ENCODE data around the gene GUCD1. TPM values are rescaled to one million over a fixed set of nuclear protein-coding genes. Genes with fewer than 3 reads are reported as not detected.
"Not testable (repeated sequence)": the region's sequence is repeated elsewhere in the genome, so short reads cannot be mapped to it uniquely, and the experiment has no call there.

The GUCD1 gene
- total and polyA plus RNA-seq, 7 donors = 85.6 to 301 (median 98.6) TPM

DNA sequence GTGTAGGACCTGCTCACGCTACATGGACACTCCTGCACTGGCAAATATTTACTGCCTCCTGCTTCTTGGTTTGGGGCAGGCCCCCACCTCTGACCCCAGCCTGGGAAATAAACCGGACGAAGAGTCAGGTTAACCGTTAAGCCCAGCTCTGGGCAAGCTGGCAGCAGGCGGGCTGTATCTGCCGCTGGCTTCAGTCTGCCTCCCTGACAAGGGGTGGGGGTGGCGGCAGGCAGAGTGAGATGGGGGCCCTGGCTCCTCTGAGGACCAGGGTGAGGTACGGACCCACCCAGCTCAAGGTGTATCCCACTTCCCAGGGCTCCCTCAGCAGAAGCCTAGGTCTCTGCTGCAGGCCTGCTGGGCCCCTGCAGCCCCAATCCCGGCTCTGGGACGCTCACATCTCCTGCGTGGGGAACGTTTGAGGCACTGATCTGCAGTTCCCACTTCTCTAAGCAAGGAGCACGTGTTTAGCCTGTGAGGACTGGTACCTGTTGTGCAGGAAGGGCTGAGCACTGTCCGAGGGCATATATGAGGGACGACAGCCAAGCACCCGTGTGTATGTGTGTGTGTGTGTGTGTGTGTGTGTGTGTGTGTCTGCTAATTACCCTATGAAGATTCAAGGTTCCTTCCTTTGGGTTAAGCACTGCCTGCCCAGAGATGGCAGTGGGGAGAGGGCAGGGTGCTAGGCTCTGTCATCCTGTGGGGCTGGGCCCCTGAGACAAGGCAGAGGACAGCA is 39.1 kb upstream of the GUCD1 start:
- peaks cover 0 to 21% (median 12%) of the 10 kb centered on the region in 4 donors for H3K4me1 ChIP-seq
- H3K27me3 ChIP-seq = no peaks in the 10 kb centered on the region
- no peaks in the 10 kb centered on the region for H3K9me3 ChIP-seq
- peak overlapping the region; percentile 79 to 88 (median 84) for H3K27ac ChIP-seq
- WGBS, 2 donors = 34 to 72% methylated on average over 16 of the region's 16 CpGs
- H3K36me3 ChIP-seq = peaks cover 0 to 7% (median 5%) of the 10 kb centered on the region in 4 donors
- intact Hi-C loops (cut with DNase I) = loop anchor here (2.0 kb wide), 1 partner anchor 39 kb away; the partner anchor contains the start of genes GUCD1 and SNRPD3
- DNase-seq = no peak
- TF ChIP-seq EP300 (IDR thresholded peaks at IDR 0.05) (no peak), POLR2A (IDR thresholded peaks at IDR 0.05) (no peak), POLR2AphosphoS5 (IDR thresholded peaks at IDR 0.05) (no peak)
- TF ChIP-seq, protein P1, sequence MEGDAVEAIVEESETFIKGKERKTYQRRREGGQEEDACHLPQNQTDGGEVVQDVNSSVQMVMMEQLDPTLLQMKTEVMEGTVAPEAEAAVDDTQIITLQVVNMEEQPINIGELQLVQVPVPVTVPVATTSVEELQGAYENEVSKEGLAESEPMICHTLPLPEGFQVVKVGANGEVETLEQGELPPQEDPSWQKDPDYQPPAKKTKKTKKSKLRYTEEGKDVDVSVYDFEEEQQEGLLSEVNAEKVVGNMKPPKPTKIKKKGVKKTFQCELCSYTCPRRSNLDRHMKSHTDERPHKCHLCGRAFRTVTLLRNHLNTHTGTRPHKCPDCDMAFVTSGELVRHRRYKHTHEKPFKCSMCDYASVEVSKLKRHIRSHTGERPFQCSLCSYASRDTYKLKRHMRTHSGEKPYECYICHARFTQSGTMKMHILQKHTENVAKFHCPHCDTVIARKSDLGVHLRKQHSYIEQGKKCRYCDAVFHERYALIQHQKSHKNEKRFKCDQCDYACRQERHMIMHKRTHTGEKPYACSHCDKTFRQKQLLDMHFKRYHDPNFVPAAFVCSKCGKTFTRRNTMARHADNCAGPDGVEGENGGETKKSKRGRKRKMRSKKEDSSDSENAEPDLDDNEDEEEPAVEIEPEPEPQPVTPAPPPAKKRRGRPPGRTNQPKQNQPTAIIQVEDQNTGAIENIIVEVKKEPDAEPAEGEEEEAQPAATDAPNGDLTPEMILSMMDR (IDR thresholded peaks at IDR 0.05) = no peak
- no peak overlapping the region for H3K4me3 ChIP-seq

DNA sequence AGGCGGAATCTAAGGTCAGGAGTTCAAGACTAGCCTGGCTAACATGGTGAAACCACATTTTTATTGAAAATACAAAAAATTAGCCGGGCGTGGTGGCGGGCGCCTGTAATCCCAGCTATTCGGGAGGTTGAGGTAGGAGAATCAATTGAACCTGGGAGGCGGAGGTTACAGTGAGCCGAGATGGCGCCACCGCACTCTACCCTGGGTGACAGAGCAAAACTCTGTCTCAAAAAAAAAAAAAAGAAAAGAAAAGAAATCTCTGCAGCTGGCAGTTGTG is 38.6 kb upstream of the GUCD1 start:
- DNase-seq, H3K27me3 ChIP-seq, H3K9me3 ChIP-seq: not testable (repeated sequence)
- WGBS, 2 donors = 79 to 91% methylated on average over 10 of the region's 10 CpGs
- Histone ChIP-seq H3K36me3 (peaks cover 0 to 12% (median 9%) of the 10 kb centered on the region in 4 donors), H3K4me3 (peak overlapping the region; percentile 64 to 71 (median 65)), H3K4me1 (peaks cover 0 to 21% (median 12%) of the 10 kb centered on the region in 4 donors), H3K27ac (peak overlapping the region; percentile 79 to 88 (median 84))
- intact Hi-C loops (cut with DNase I) = loop anchor here (2.0 kb wide), 1 partner anchor 39 kb away; the partner anchor contains the start of genes GUCD1 and SNRPD3

- no peaks in the 10 kb centered on the region for H3K27me3 ChIP-seq
- H3K4me3 ChIP-seq = peak within 1 kb of the TSS; percentile 64 to 71 (median 65)
- no peaks in the 10 kb centered on the region for H3K9me3 ChIP-seq
- intact Hi-C loops (cut with DNase I) = loop anchor here (2.0 kb wide), 1 partner anchor 38 kb away; the partner anchor contains the start of genes GUCD1 and SNRPD3
- peaks cover 0 to 21% (median 12%) of the 10 kb centered on the region in 4 donors for H3K4me1 ChIP-seq
- H3K27ac ChIP-seq = peak within 1 kb of the TSS; percentile 79 to 88 (median 84)
- TF ChIP-seq, protein P1 (IDR thresholded peaks at IDR 0.05) = no peak
- peak in 1 of 2 donors; percentile 21 for TF ChIP-seq POLR2A (IDR thresholded peaks at IDR 0.05)
- no peak for TF ChIP-seq EP300 (IDR thresholded peaks at IDR 0.05)
- peak; percentile 35 to 76 (median 64) for TF ChIP-seq POLR2AphosphoS5 (IDR thresholded peaks at IDR 0.05)
- H3K36me3 ChIP-seq = peaks cover 0 to 16% (median 11%) of the 10 kb centered on the region in 4 donors
- 4 to 5% methylated on average over 72 of the region's 72 CpGs for WGBS, 2 donors
- DNase-seq = peak; percentile 97
Observed at GRCh38 chr22:24592851-24593558, 38.1 kb upstream of the GUCD1 start, which contains the start of gene LRRC75B. LRRC75B (minus strand) TSS chr22:24593073; CDS start chr22:24593039, 34 bp downstream.

- WGBS, 2 donors = 9 to 12% methylated on average over 33 of the region's 33 CpGs
- Histone ChIP-seq H3K27ac (peak overlapping the region; percentile 79 to 88 (median 84)), H3K4me3 (peak overlapping the region; percentile 64 to 71 (median 65)), H3K27me3 (no peaks in the 10 kb centered on the region), H3K9me3 (no peaks in the 10 kb centered on the region), H3K36me3 (peaks cover 0 to 23% (median 13%) of the 10 kb centered on the region in 4 donors), H3K4me1 (peaks cover 0 to 21% (median 12%) of the 10 kb centered on the region in 4 donors)
- TF ChIP-seq POLR2AphosphoS5 (IDR thresholded peaks at IDR 0.05) = no peak
- DNase-seq = no peak
- intact Hi-C loops (cut with DNase I) = loop anchor here (2.0 kb wide), 1 partner anchor 37 kb away; the partner anchor contains the start of genes GUCD1 and SNRPD3
Observed at GRCh38 chr22:24592058-24592850, 37.3 kb upstream of the GUCD1 start.

DNA sequence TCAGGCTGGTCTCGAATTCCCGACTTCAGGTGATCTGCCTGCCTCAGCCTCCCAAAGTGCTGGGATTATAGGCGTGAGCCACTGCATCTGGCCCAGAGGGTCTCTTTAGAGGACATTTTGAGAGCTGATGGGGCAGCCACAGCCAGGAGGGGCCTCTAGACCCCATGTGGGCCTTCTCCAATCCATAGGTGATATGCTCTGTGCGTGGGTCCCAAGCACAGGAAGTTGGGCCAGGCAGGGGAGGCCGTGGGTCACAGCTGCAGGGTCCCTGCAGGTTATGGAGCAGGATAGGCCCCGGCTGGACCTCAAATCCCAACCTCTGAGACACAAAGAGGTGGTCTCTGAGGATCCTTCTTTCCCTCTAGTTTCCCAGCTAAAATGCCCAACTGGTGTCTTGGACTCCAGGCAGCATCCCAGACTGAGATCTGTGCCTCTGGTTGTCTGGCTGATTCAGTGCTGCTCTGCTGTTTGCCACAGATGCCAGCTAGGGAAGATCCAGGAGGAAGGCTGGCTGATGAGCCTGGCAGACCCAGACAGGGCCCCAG is 36.4 kb upstream of the GUCD1 start:
- WGBS, 2 donors = 92 to 98% methylated on average over 6 of the region's 6 CpGs
- H3K27me3 ChIP-seq = no peaks in the 10 kb centered on the region
- H3K9me3 ChIP-seq = no peaks in the 10 kb centered on the region
- H3K4me3 ChIP-seq = no peak overlapping the region
- H3K27ac ChIP-seq = peak overlapping the region in 2 of 4 donors; percentile 79 to 83
- H3K36me3 ChIP-seq = peaks cover 0 to 32% (median 13%) of the 10 kb centered on the region in 4 donors
- H3K4me1 ChIP-seq = peaks cover 0 to 21% (median 12%) of the 10 kb centered on the region in 4 donors
- no peak for DNase-seq
- intact Hi-C loops (cut with DNase I) = no loop called here
- TF ChIP-seq POLR2AphosphoS5 (IDR thresholded peaks at IDR 0.05) (no peak), POLR2A (IDR thresholded peaks at IDR 0.05) (no peak), EP300 (IDR thresholded peaks at IDR 0.05) (no peak)
- TF ChIP-seq, protein P1 (IDR thresholded peaks at IDR 0.05) = no peak
